ENCODE data around the gene APOC3. TPM values are rescaled to one million over a fixed set of nuclear protein-coding genes. Genes with fewer than 3 reads are reported as not detected.

The APOC3 gene
- total and polyA plus RNA-seq, 9 of the 15 experiments (the other 6 are each of a cell fraction or from before 2014, with no cell fraction given) = 1.1 TPM; not detected in 8

GRCh38 chr11:116851626-116852025, 21.9 kb downstream of the APOC3 start (continued):
- TF ChIP-seq LEF1 (IDR thresholded peaks at IDR 0.05) = no peak

GRCh38 chr11:116852261-116853031, 22.7 kb downstream of the APOC3 start:
- Histone ChIP-seq H3K9me3 (replicated peaks; ENCODE audit: control insufficient read depth, insufficient read depth, low read depth, low read length) (no peaks in the 10 kb centered on the region), H2AFZ (ENCODE audit: low read depth, low read length) (no peak overlapping the region), H3K27me3 (ENCODE audit: control insufficient read depth in 2 of 2, insufficient read depth in 2 of 2, low read length in 2 of 2) (no peaks in the 10 kb centered on the region), H3K4me2 (ENCODE audit: insufficient read depth, low read length) (no peak overlapping the region), H3K4me3 (no peak overlapping the region), H3K79me2 (ENCODE audit: control insufficient read depth, insufficient read depth, low read length) (no peaks in the 10 kb centered on the region), H3K9ac (ENCODE audit: insufficient read depth in 1 of 2, low read depth in 2 of 2, low read length in 2 of 2) (no peak overlapping the region), H3K36me3 (ENCODE audit: control insufficient read depth, insufficient read depth, low read length) (peaks cover 40% of the 10 kb centered on the region; the same call in 2 of the 3 replicates), H4K20me1 (replicated peaks; ENCODE audit: control insufficient read depth, insufficient read depth, low read length) (no peaks in the 10 kb centered on the region), H3K9me1 (ENCODE audit: control insufficient read depth, insufficient read depth, low read length) (no peaks in the 10 kb centered on the region), H3K27ac (ENCODE audit: extremely low read depth, low read depth, low read length) (no peak overlapping the region), H3K4me1 (replicated peaks in 1 of 2; ENCODE audit: control insufficient read depth in 2 of 2, insufficient read depth in 2 of 2, low read length in 2 of 2) (peaks cover 0 to 14% of the 10 kb centered on the region in 2 experiments; a peak in 3 of 5 replicates)
- in situ Hi-C loops (cut with MboI) = no loop called here
- intact Hi-C loops (cut with micrococcal nuclease) = no loop called here
- POLR2A ChIA-PET = interaction anchor here (0.6 to 1.3 kb wide), 3 partner anchors 16 to 64 kb away, joined by 3 read pairs; no protein-coding TSS in a partner anchor
- FAIRE-seq (no peak), DNase-seq (ENCODE audit: extremely low read depth in 1 of 4, low spot score in 3 of 4) (no peak), ATAC-seq (peak; percentile 78)
- BruUV-seq (replicated peaks) = no TSS peak
- 41% methylated on average over 5 of the region's 5 CpGs for WGBS (ENCODE audit: insufficient coverage, low coverage, missing lambda C conversion rate)
- CTCF ChIA-PET (ENCODE audit: low intra/inter-chr PET ratio) = interaction anchor here (1.1 kb wide), 1 partner anchor 254 kb away, joined by 3 read pairs; no protein-coding TSS in a partner anchor
- peak; percentile 34; the same call in 1 of the 2 replicates for TF ChIP-seq MAFF (IDR thresholded peaks at IDR 0.05; ENCODE audit: low read length)
- no peak for TF ChIP-seq DLX4 (CRISPR knock-in tag; IDR thresholded peaks at IDR 0.05)
- no peak for TF ChIP-seq ETV1 (tag; conservative IDR thresholded peaks at IDR 0.05; ENCODE audit: low read depth)
- no peak for TF ChIP-seq FOXP1 (CRISPR knock-in tag; IDR thresholded peaks at IDR 0.05)
- TF ChIP-seq NONO (IDR thresholded peaks at IDR 0.05; ENCODE audit: low read depth in 2 of 2, low read length in 1 of 2) = no peak
- TF ChIP-seq ZNF444 (CRISPR knock-in tag; IDR thresholded peaks at IDR 0.05) = no peak
- peak; percentile 51; the same call in 1 of the 2 replicates for TF ChIP-seq MAFK (IDR thresholded peaks at IDR 0.05; ENCODE audit: low read length)
- no peak for TF ChIP-seq SP2 (IDR thresholded peaks at IDR 0.05; ENCODE audit: extremely low read depth, low read depth, low read length, poor library complexity, severe bottlenecking)
- TF ChIP-seq ZC3H4 (CRISPR knock-in tag; IDR thresholded peaks at IDR 0.05; ENCODE audit: borderline replicate concordance) = no peak
- TF ChIP-seq TGIF2 (CRISPR knock-in tag; IDR thresholded peaks at IDR 0.05) = no peak
- TF ChIP-seq ZNF740 (CRISPR knock-in tag; IDR thresholded peaks at IDR 0.05) = no peak
- TF ChIP-seq ZNF740 (tag; IDR thresholded peaks at IDR 0.05) = no peak
- TF ChIP-seq BCLAF1 (IDR thresholded peaks at IDR 0.05; ENCODE audit: borderline replicate concordance in 1 of 2, control insufficient read depth in 1 of 2, low read depth in 2 of 2, low read length in 1 of 2) = no peak

Data from K562 (cell line).